HepG2 (cell line): Measurements from ENCODE around the gene CORO1A. TPM values are rescaled to one million over a fixed set of nuclear protein-coding genes. Genes with fewer than 3 reads are reported as not detected.
A peak's percentile ranks its signal among the peaks of the same experiment; 100 is the strongest.

Experiments
- AKNA ChIP-seq: sonication (generic); formaldehyde crosslinking; IDR thresholded peaks from 2 replicates; pipeline ENCODE4 v1.4.0; 2020; ENCODE audit warnings: missing genetic modification reagents, borderline replicate concordance
- CENPBD1 ChIP-seq: sonication (generic); formaldehyde crosslinking; IDR thresholded peaks from 2 replicates; pipeline ENCODE4 v1.8.0; 2022; ENCODE audit warnings: missing genetic modification reagents, low read depth, mild to moderate bottlenecking, borderline replicate concordance
- CREB1 ChIP-seq, 2 experiments: fragments of 450-650 bp in 1 of 2; IDR thresholded peaks; 2 replicates each; pipeline ENCODE4 v1.6.1; 2016 to 2017; ENCODE audit warnings: control low read depth in 1 of 2, mild to moderate bottlenecking in 1 of 2, missing compliant biosample characterization in 1 of 2, missing genetic modification characterization in 1 of 2
- MBD4 ChIP-seq: IDR thresholded peaks from 2 replicates; pipeline ENCODE4 v1.6.1; 2012; ENCODE audit warnings: low read length, inconsistent platforms, borderline replicate concordance
- MEF2D ChIP-seq: sonication (generic); formaldehyde crosslinking; IDR thresholded peaks from 2 replicates; pipeline ENCODE4 v1.5.1; 2020; ENCODE audit warnings: mild to moderate bottlenecking, missing genetic modification reagents
- NFYB ChIP-seq: sonication (generic); formaldehyde crosslinking; IDR thresholded peaks from 2 replicates; pipeline ENCODE4 v1.4.0; 2020; ENCODE audit warnings: missing genetic modification reagents
- NPAS2 ChIP-seq: sonication (generic); formaldehyde crosslinking; IDR thresholded peaks from 2 replicates; pipeline ENCODE4 v1.8.0; 2022; ENCODE audit warnings: mild to moderate bottlenecking, missing genetic modification reagents, borderline replicate concordance
- PRDM15 ChIP-seq: sonication (generic); formaldehyde crosslinking; IDR thresholded peaks from 2 replicates; pipeline ENCODE4 v1.4.0; 2020; ENCODE audit warnings: missing genetic modification reagents
- PRMT3 ChIP-seq: sonication (generic); formaldehyde crosslinking; IDR thresholded peaks from 2 replicates; pipeline ENCODE4 v1.8.1; 2022; ENCODE audit warnings: low read depth, mild to moderate bottlenecking, moderate library complexity, missing genetic modification reagents, borderline replicate concordance
- TFE3 ChIP-seq: IDR thresholded peaks from 2 replicates; pipeline ENCODE4 v1.6.1; 2016
- ZKSCAN5 ChIP-seq: sonication (generic); formaldehyde crosslinking; IDR thresholded peaks from 2 replicates; pipeline ENCODE4 v1.5.1; 2020; ENCODE audit warnings: mild to moderate bottlenecking, missing genetic modification reagents
- polyA plus RNA-seq, 8 experiments: library from polyadenylated mRNA; depleted of rRNA in 3 of 8; stranded (reverse) in 7 of 8; unstranded in 1 of 8; fragments of >200 nt; fragmentation: Illumina TruSeq in 4 of 8; extraction: Trizol in 4 of 8; gene quantifications; 2 replicates each; pipeline versions ENCODE4 v1.2.1 to v1.2.3, GENCODE V29; 2011 to 2016; ENCODE audit warnings: low read depth in 4 of 8, missing spikeins in 1 of 8, mixed read lengths in 1 of 8; ENCODE audit not compliant: insufficient read depth in 1 of 8
- total RNA-seq, 5 experiments: library from RNA; depleted of rRNA; stranded (reverse); fragments of >200 nt; fragmentation: Illumina TruSeq; extraction: Trizol; gene quantifications; 2 replicates each; pipeline ENCODE4 v1.2.3, GENCODE V29; 2016; ENCODE audit warnings: low read depth in 1 of 5
- TF ChIP-seq, protein P1 (sequence below): sonication (generic); formaldehyde crosslinking; IDR thresholded peaks from 2 replicates; pipeline ENCODE4 v1.4.0; 2020; ENCODE audit warnings: missing genetic modification reagents

CORO1A gene
- total and polyA plus RNA-seq, 2 of the 13 experiments (the other 11 are each of a cell fraction or from before 2014, with no cell fraction given): 6.5 to 12.9 TPM

- no peak for TF ChIP-seq AKNA (CRISPR knock-in tag)
- TF ChIP-seq NPAS2 (CRISPR knock-in tag): no peak
- no peak for TF ChIP-seq PRMT3 (CRISPR knock-in tag)
- no peak for TF ChIP-seq PRDM15 (CRISPR knock-in tag)
- peak; percentile 83 for TF ChIP-seq TFE3 (CRISPR knock-in tag)
- no peak for TF ChIP-seq ZKSCAN5 (CRISPR knock-in tag)
- TF ChIP-seq CREB1 (IDR thresholded peaks at IDR 0.05): peak; percentile 76; the same call in 1 of the 2 replicates
- peak; percentile 87 for TF ChIP-seq CREB1 (CRISPR knock-in tag; IDR thresholded peaks at IDR 0.05)
- TF ChIP-seq CENPBD1: no peak
- TF ChIP-seq, protein P1, sequence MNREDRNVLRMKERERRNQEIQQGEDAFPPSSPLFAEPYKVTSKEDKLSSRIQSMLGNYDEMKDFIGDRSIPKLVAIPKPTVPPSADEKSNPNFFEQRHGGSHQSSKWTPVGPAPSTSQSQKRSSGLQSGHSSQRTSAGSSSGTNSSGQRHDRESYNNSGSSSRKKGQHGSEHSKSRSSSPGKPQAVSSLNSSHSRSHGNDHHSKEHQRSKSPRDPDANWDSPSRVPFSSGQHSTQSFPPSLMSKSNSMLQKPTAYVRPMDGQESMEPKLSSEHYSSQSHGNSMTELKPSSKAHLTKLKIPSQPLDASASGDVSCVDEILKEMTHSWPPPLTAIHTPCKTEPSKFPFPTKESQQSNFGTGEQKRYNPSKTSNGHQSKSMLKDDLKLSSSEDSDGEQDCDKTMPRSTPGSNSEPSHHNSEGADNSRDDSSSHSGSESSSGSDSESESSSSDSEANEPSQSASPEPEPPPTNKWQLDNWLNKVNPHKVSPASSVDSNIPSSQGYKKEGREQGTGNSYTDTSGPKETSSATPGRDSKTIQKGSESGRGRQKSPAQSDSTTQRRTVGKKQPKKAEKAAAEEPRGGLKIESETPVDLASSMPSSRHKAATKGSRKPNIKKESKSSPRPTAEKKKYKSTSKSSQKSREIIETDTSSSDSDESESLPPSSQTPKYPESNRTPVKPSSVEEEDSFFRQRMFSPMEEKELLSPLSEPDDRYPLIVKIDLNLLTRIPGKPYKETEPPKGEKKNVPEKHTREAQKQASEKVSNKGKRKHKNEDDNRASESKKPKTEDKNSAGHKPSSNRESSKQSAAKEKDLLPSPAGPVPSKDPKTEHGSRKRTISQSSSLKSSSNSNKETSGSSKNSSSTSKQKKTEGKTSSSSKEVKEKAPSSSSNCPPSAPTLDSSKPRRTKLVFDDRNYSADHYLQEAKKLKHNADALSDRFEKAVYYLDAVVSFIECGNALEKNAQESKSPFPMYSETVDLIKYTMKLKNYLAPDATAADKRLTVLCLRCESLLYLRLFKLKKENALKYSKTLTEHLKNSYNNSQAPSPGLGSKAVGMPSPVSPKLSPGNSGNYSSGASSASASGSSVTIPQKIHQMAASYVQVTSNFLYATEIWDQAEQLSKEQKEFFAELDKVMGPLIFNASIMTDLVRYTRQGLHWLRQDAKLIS: 0 out of 2 replicates have a peak, but pooled peaks have one; percentile 26
- peak; percentile 95 for TF ChIP-seq MEF2D
- TF ChIP-seq MBD4: peak; percentile 47; the same call in 1 of the 2 replicates
- TF ChIP-seq NFYB (CRISPR knock-in tag): 0 out of 2 replicates have a peak, but pooled peaks have one; percentile 10
Measured at GRCh38 chr16:30139583-30140481, 43.6 kb upstream of the CORO1A start (continued).
